ENCODE data around the gene AP1G2.
"Not testable (repeated sequence)": the region's sequence is repeated elsewhere in the genome, so short reads cannot be mapped to it uniquely, and the experiment has no call there.

AP1G2 gene

GRCh38 chr14:23537351-23538049 lies 30.1 kb downstream of the AP1G2 start:
- no peak for DNase-seq

- DNase-seq: not testable (repeated sequence)
Observed at GRCh38 chr14:23536906-23537305, 30.7 kb downstream of the AP1G2 start.

GRCh38 chr14:23536494-23536893 lies 31.1 kb downstream of the AP1G2 start:
- DNase-seq: no peak

- no peak for DNase-seq
Observed at GRCh38 chr14:23535943-23536342, 31.6 kb downstream of the AP1G2 start.

- no peak for DNase-seq
Observed at GRCh38 chr14:23533652-23534435, 33.7 kb downstream of the AP1G2 start.

DNA sequence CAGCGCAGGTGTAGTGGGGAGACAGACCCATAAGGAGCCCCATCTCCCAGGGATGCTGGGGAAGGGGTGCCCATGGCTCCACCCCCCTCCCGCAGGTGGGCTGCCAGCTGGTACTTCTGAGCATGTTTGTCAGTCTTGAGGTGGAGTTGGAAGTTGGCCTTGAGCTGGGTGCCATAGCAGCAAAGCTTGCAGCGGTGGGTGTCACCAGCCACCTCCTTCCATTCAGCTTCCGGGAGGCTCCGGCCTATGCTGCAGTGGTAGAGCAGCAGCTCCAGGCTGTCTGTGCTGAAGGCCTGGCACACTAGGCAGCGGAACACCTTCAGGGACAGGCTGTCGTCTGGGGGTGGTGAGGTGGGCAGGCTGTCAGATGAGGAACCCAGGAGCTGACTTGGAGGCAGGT lies 34.9 kb downstream of the AP1G2 start:
- DNase-seq: no peak

DNA sequence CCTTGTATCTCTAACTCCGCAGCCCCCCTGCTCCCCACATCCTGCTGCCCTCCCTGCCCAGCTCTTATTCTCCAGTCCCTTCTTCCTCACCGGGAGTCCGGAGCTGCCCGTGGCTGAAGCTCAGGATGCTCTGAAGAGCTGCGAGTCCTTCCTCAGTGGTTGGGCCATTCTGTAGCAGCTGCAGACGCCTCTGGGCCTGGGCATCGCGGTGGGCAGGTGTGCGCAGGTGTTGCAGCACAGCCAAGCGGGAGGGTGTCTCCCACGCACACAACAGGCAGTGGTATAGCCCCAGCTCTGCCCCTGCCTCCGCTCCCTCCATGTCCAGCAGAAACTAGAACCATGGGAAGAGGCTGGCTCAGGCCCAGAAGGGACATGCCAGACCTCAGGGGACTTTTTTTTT lies 36.2 kb downstream of the AP1G2 start:
- no peak for DNase-seq

- no peak for DNase-seq
Observed at GRCh38 chr14:23530375-23531055, 37.1 kb downstream of the AP1G2 start.

DNA sequence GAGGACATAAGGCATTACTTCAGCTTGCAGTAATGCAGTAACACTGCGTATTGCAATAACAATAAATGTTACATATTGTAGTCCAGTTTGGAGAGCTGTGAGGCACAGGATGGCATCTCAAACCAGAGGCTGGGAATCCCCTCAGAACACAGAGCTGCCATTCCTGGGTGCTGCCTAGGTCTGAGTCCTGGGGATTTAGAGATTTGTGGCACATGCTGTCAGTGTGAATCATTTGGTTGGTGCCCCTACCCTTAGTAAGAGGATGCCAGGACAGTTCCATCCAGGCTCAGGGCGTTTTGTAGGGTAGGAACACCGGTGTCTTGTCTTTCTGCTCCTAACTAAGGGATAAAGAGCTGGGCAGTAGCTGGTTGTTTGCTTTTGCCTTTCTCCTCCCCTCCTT lies 38.6 kb downstream of the AP1G2 start:
- no peak for DNase-seq

DNA sequence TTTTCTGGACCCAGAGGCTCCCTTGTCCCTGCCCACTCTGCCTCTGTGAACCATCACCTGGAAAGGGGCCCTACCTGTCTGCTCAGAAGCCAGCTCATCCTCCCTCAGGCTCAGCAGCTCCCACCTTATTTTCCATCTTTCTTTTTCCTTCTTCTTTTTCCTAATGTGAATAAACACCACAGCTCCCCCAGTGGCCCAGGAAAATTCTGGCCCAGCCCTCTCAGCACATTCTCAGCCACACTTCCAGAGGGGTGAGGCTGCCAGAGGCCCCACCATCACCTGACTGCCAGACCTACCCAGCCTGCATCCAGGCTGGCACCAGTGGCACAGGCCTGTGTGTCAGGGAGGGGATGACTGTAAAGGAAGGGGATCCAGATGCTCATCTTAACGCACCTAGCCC lies 39.0 kb downstream of the AP1G2 start:
- no peak for DNase-seq

DNA sequence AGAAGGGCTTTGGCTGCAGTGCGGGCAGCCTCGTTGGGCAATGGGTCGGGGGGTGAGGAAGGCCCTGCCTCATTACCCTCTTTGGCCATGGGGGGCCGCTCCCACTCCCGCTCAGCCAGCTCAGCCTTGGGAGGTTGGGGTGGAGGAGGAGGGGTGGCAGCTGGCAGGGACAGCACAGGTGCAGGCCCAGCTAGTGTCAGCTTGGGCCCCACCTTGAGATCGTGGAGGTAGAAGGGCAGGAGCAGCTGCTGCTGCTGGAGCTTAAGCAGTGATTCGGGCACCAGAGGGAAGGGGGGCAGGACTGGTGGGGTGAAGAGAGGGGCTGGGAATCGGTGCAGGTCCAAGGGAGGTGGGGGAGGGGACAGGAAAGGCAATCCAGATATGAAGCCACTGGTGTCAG lies 42.0 kb downstream of the AP1G2 start:
- no peak for DNase-seq

GRCh38 chr14:23524954-23525353 lies 42.6 kb downstream of the AP1G2 start:
- DNase-seq: no peak

DNA sequence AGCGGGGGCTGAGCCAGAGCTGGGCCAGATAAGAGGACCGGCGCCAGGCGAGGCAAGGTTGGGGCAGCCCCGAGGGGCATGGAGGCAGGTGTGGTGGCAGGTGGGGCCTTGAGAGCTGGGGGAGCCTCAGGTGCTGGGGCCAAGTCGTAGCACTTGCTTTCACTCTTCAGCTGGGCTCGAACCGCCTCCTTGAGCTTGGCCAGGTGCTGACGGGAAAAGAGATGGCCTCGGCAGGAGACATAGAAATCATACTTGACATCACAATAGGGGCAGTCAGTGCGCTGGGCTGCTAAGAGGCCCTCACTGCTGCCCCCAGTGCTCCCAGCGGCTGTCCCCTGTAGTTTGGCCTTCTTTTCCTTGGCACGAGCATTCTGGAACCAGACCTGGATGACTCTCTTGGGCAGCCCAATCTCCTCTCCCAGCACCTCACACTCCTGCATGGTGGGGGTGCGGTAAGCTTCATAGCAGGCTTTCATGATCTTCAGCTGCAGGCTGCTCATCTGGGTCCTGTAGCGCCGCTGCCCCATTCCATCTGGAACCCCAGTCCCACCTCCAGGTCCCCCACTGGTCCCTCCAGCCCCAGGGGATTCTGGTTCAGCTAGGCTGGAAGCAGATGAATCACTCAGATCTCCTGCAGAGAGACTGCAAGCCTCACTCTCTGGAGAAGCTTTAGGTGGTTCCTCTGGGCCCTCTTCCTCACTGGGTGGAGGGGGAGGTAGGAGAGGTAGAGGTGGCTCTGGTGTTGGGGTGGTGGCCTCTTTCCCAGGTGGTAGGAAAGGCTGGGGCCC lies 44.2 kb downstream of the AP1G2 start:
- no peak for DNase-seq

GRCh38 chr14:23522643-23523198 lies 44.9 kb downstream of the AP1G2 start:
- DNase-seq: no peak

DNA sequence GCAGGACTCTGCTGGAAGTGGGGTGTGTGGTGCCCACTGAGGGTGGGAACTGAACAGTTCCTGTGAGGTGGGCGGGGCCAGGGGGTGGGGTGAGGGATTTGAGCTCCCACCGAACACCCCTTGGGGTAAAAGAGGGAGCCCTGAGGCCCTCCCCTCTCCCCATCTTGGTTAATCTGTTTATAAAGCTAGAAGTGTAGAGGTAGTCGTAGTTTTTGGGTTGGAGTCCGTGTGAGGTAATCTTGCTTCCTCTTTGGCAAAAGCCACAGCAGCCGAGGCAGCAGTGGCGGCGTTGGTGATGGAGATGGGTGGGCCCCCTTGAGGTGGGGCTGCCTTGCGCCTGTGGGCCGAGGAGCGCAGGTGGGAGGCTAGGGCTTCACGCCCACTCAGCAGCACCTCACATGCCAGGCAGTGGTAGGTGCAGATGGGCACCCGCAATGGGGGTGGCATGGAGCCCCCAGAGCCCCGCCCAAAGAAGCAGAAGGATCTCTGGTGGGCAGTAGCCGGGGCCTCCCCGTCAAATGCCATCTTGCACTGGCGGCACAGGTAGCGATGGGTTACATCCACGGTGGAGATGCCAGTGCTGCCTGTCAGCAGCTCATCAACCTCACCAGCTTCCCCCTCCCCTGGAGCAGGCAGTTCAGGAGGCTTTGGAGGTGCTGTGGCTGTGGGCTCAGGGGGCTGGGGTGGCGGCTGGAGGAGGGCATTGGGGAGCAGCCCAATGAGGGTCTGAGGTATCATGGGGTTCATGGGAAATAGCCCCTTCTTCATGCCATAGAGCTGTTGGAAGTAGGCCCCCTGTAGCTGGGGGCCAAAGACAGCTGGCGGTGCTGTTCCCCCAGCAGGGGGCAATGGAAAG lies 45.6 kb downstream of the AP1G2 start:
- DNase-seq: no peak

GRCh38 chr14:23520899-23521533 lies 46.6 kb downstream of the AP1G2 start:
- DNase-seq: no peak

DNA sequence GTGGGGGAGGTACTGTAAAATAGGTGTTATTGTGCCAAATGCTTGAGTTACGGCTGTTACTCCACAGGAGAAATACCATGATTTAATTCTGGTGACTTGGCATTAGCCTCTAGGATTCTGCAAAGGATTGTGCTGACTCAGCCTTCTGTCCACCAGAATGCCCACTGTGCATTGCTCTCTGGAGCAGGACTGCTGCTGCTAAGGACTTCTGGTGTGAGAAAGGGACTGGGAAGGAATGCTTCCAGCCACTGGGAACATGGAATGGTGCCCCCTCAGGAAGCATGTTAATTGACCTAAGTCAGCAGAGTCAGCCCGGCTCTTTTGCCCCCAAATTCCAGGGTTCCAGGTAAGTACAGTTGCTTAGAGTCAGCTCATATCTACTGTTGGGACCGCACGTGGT lies 48.9 kb downstream of the AP1G2 start:
- DNase-seq: no peak

- no peak for DNase-seq
Observed at GRCh38 chr14:23517650-23518326, 49.8 kb downstream of the AP1G2 start.

GRCh38 chr14:23514644-23514957 lies 53.0 kb downstream of the AP1G2 start:
- DNase-seq: no peak

DNA sequence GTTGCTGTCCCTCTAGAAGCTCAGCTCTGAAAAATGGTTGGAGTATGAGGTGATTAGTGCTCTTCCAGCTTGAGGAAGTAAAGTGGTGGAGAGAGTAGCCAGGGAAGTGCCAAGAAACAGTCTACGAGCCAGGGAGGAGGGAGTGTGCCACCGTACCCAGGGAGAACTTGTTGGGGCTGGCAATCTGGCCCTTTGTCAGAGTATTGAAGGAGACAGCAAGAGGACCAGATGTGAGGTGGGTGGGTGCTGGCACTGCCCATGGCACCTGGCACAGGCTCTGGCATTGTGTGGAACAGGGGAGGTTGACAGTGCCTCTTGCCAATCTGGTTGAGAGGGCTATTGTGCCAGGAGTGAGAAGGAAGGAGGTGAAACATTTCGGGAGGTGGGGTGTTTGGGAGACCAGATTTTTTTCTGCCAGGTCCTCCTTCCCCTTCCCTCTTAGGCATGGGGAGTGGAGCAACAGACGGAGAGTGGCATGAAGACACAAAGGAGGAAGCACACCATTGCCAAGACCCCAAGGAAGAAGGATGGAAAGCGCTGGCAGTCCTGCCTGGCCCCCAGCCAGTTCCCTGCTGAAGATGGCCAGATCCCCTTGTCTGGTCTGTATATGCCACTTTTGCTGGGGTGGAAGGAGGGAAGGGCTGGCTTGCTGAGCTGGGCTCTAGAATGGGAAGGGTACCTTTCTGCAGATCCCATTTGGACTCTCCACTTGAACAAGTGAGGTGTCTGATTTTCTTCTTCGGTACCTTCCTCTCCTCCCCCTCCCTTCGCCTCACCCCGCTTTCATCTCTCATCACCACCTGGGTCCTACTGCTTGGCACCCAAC lies 53.6 kb downstream of the AP1G2 start:
- no peak for DNase-seq
